ENCODE data around the gene ACOT8.

Gene ACOT8

GRCh38 chr20:45823949-45824835 is 33.0 kb downstream of the ACOT8 start:
- Mint-ChIP-seq H3K9me3 (no peaks in the 10 kb centered on the region), H3K4me1 (ENCODE audit: low read depth in 2 of 2) (peaks cover 9 to 15% of the 10 kb centered on the region in 2 donors), H3K27me3 (peaks cover 35 to 36% of the 10 kb centered on the region in 2 donors), H3K4me3 (peak overlapping the region; percentile 81 to 84), H3K36me3 (ENCODE audit: insufficient read depth) (no peaks in the 10 kb centered on the region), H3K27ac (peak overlapping the region in 1 of 2 donors; percentile 88)
- peak; percentile 14 to 38 (median 28) for DNase-seq
- ATAC-seq (replicated peaks), result peak; percentile 87

GRCh38 chr20:45822857-45823256 is 34.3 kb downstream of the ACOT8 start:
- Mint-ChIP-seq H3K9me3 (no peaks in the 10 kb centered on the region), H3K27me3 (peaks cover 35 to 36% of the 10 kb centered on the region in 2 donors), H3K36me3 (ENCODE audit: insufficient read depth) (no peaks in the 10 kb centered on the region), H3K4me1 (ENCODE audit: low read depth in 2 of 2) (peaks cover 9 to 15% of the 10 kb centered on the region in 2 donors), H3K4me3 (peak overlapping the region in 1 of 2 donors; percentile 37), H3K27ac (no peak overlapping the region)
- DNase-seq, result no peak
- no peak for ATAC-seq (replicated peaks)

- H3K27ac Mint-ChIP-seq, result no peak overlapping the region
- no peaks in the 10 kb centered on the region for H3K36me3 Mint-ChIP-seq (ENCODE audit: insufficient read depth)
- no peak for ATAC-seq (replicated peaks)
- peaks cover 35 to 36% of the 10 kb centered on the region in 2 donors for H3K27me3 Mint-ChIP-seq
- no peak overlapping the region for H3K4me3 Mint-ChIP-seq
- peaks cover 9 to 15% of the 10 kb centered on the region in 2 donors for H3K4me1 Mint-ChIP-seq (ENCODE audit: low read depth in 2 of 2)
- no peak for DNase-seq
- no peaks in the 10 kb centered on the region for H3K9me3 Mint-ChIP-seq
Observed at GRCh38 chr20:45821947-45822346, 35.2 kb downstream of the ACOT8 start.

- ATAC-seq (replicated peaks), result no peak
- peaks cover 28 to 30% of the 10 kb centered on the region in 2 donors for H3K27me3 Mint-ChIP-seq
- DNase-seq, result no peak
- no peaks in the 10 kb centered on the region for H3K9me3 Mint-ChIP-seq
- H3K4me3 Mint-ChIP-seq, result no peak overlapping the region
- peaks cover 8 to 12% of the 10 kb centered on the region in 2 donors for H3K4me1 Mint-ChIP-seq (ENCODE audit: low read depth in 2 of 2)
- no peaks in the 10 kb centered on the region for H3K36me3 Mint-ChIP-seq (ENCODE audit: insufficient read depth)
- no peak overlapping the region for H3K27ac Mint-ChIP-seq
Observed at GRCh38 chr20:45819466-45819865, 37.7 kb downstream of the ACOT8 start.

GRCh38 chr20:45818239-45818638 is 39.0 kb downstream of the ACOT8 start:
- Mint-ChIP-seq H3K9me3 (no peaks in the 10 kb centered on the region), H3K27ac (no peak overlapping the region), H3K36me3 (ENCODE audit: insufficient read depth) (peaks cover 1% of the 10 kb centered on the region), H3K27me3 (peaks cover 16 to 18% of the 10 kb centered on the region in 2 donors), H3K4me3 (no peak overlapping the region), H3K4me1 (ENCODE audit: low read depth in 2 of 2) (peaks cover 6% of the 10 kb centered on the region in 2 donors)
- no peak for ATAC-seq (replicated peaks)
- DNase-seq, result no peak

- no peak for DNase-seq
- H3K4me1 Mint-ChIP-seq (ENCODE audit: low read depth in 2 of 2), result peaks cover 7 to 12% of the 10 kb centered on the region in 2 donors
Observed at GRCh38 chr20:45817376-45818194, 39.6 kb downstream of the ACOT8 start.

GRCh38 chr20:45816951-45817350 is 40.2 kb downstream of the ACOT8 start:
- peaks cover 12 to 19% of the 10 kb centered on the region in 2 donors for H3K4me1 Mint-ChIP-seq (ENCODE audit: low read depth in 2 of 2)
- H3K27ac Mint-ChIP-seq, result peak overlapping the region in 1 of 2 donors; percentile 30
- no peak for ATAC-seq (replicated peaks)
- peaks cover 3 to 7% of the 10 kb centered on the region in 2 donors for H3K27me3 Mint-ChIP-seq
- no peaks in the 10 kb centered on the region for H3K9me3 Mint-ChIP-seq
- H3K4me3 Mint-ChIP-seq, result no peak overlapping the region
- peaks cover 7% of the 10 kb centered on the region for H3K36me3 Mint-ChIP-seq (ENCODE audit: insufficient read depth)
- no peak for DNase-seq

More at GRCh38 chr20:45817376-45818194, 39.6 kb downstream of the ACOT8 start:
- Mint-ChIP-seq H3K27ac (no peak overlapping the region), H3K9me3 (no peaks in the 10 kb centered on the region), H3K27me3 (peaks cover 9 to 14% of the 10 kb centered on the region in 2 donors), H3K4me3 (no peak overlapping the region), H3K36me3 (ENCODE audit: insufficient read depth) (peaks cover 4% of the 10 kb centered on the region)
- no peak for ATAC-seq (replicated peaks)

GRCh38 chr20:45814314-45814713 is 42.9 kb downstream of the ACOT8 start:
- ATAC-seq (replicated peaks), result no peak
- no peak for DNase-seq
- H3K27me3 Mint-ChIP-seq, result no peaks in the 10 kb centered on the region
- H3K36me3 Mint-ChIP-seq (ENCODE audit: insufficient read depth), result peaks cover 17% of the 10 kb centered on the region
- no peak overlapping the region for H3K27ac Mint-ChIP-seq
- no peaks in the 10 kb centered on the region for H3K9me3 Mint-ChIP-seq
- H3K4me3 Mint-ChIP-seq, result no peak overlapping the region
- peaks cover 14 to 19% of the 10 kb centered on the region in 2 donors for H3K4me1 Mint-ChIP-seq (ENCODE audit: low read depth in 2 of 2)

GRCh38 chr20:45813489-45813888 is 43.7 kb downstream of the ACOT8 start:
- no peak overlapping the region for H3K27ac Mint-ChIP-seq
- no peak for ATAC-seq (replicated peaks)
- H3K4me3 Mint-ChIP-seq, result peak overlapping the region; percentile 84 to 90
- peaks cover 14 to 19% of the 10 kb centered on the region in 2 donors for H3K4me1 Mint-ChIP-seq (ENCODE audit: low read depth in 2 of 2)
- H3K36me3 Mint-ChIP-seq (ENCODE audit: insufficient read depth), result peaks cover 23% of the 10 kb centered on the region
- no peaks in the 10 kb centered on the region for H3K9me3 Mint-ChIP-seq
- no peak for DNase-seq
- no peaks in the 10 kb centered on the region for H3K27me3 Mint-ChIP-seq

GRCh38 chr20:45813006-45813340 is 44.2 kb downstream of the ACOT8 start:
- Mint-ChIP-seq H3K27me3 (no peaks in the 10 kb centered on the region), H3K36me3 (ENCODE audit: insufficient read depth) (peaks cover 28% of the 10 kb centered on the region), H3K4me3 (peak overlapping the region; percentile 84 to 90), H3K9me3 (no peaks in the 10 kb centered on the region), H3K27ac (no peak overlapping the region), H3K4me1 (ENCODE audit: low read depth in 2 of 2) (peaks cover 14 to 19% of the 10 kb centered on the region in 2 donors)
- DNase-seq (no peak), ATAC-seq (replicated peaks) (no peak)

- peaks cover 14 to 19% of the 10 kb centered on the region in 2 donors for H3K4me1 Mint-ChIP-seq (ENCODE audit: low read depth in 2 of 2)
- H3K27ac Mint-ChIP-seq, result peak within 1 kb of the TSS in 1 of 2 donors; percentile 84
- H3K27me3 Mint-ChIP-seq, result no peaks in the 10 kb centered on the region
- peaks cover 32% of the 10 kb centered on the region for H3K36me3 Mint-ChIP-seq (ENCODE audit: insufficient read depth)
- no peaks in the 10 kb centered on the region for H3K9me3 Mint-ChIP-seq
- DNase-seq, result peak; percentile 90 to 92 (median 91)
- H3K4me3 Mint-ChIP-seq, result peak within 1 kb of the TSS; percentile 84 to 90
- ATAC-seq (replicated peaks), result peak; percentile 99
Observed at GRCh38 chr20:45812157-45813005, 44.8 kb downstream of the ACOT8 start, which contains the start of gene UBE2C. UBE2C (plus strand) TSS chr20:45812644; CDS start chr20:45812696, 52 bp downstream.

GRCh38 chr20:45810191-45810970 is 46.8 kb downstream of the ACOT8 start:
- peaks cover 14 to 19% of the 10 kb centered on the region in 2 donors for H3K4me1 Mint-ChIP-seq (ENCODE audit: low read depth in 2 of 2)
- H3K9me3 Mint-ChIP-seq, result no peaks in the 10 kb centered on the region
- DNase-seq, result no peak
- no peak for ATAC-seq (replicated peaks)
- H3K27me3 Mint-ChIP-seq, result no peaks in the 10 kb centered on the region
- peak overlapping the region in 1 of 2 donors; percentile 82 for H3K27ac Mint-ChIP-seq
- H3K36me3 Mint-ChIP-seq (ENCODE audit: insufficient read depth), result peaks cover 51% of the 10 kb centered on the region
- no peak overlapping the region for H3K4me3 Mint-ChIP-seq
